Thyroid gland (tissue), 4 donors: ENCODE results near the gene MANEA. TPM values are rescaled to one million over a fixed set of nuclear protein-coding genes. Genes with fewer than 3 reads are reported as not detected.

Experiments used
- DNase-seq, 2 donors: peaks; one replicate each; pipeline ENCODE4 v3.0.0-alpha.2; 2019
- H3K27ac ChIP-seq, 3 donors: fragments of 200-600 bp; sonication (generic); 1 replicate in 2 of 3; 2 replicates in 1 of 3; pipeline ENCODE4 v1.5.1; 2016 to 2019; ENCODE audit warnings: mild to moderate bottlenecking in 1 of 3, moderate library complexity in 1 of 3
- H3K27me3 ChIP-seq: fragments of 200-600 bp; sonication (generic); one replicate; pipeline ENCODE4 v1.5.1; 2019
- H3K36me3 ChIP-seq, 2 donors: fragments of 200-600 bp; sonication (generic); one replicate each; pipeline ENCODE4 v1.5.1; 2016 to 2019
- H3K4me1 ChIP-seq, 2 donors: fragments of 200-600 bp; sonication (generic); one replicate each; pipeline ENCODE4 v1.5.1; 2017 to 2019
- H3K4me3 ChIP-seq, 3 donors: fragments of 200-600 bp; sonication (generic); replicated peaks in 1 of 3; 1 replicate in 2 of 3; 2 replicates in 1 of 3; pipeline ENCODE4 v1.5.1; 2016; ENCODE audit warnings: mild to moderate bottlenecking in 1 of 3
- H3K9me3 ChIP-seq: fragments of 200-600 bp; sonication (generic); one replicate; pipeline ENCODE4 v1.5.1; 2017
- CTCF ChIP-seq, 6 experiments: fragments of 200-600 bp in 3 of 6; fragments of 450-650 bp in 3 of 6; sonication (generic) in 3 of 6; IDR thresholded peaks; one replicate each; pipeline ENCODE4 v1.5.1; 2016 to 2019; ENCODE audit warnings: antibody characterized with exemption in 6 of 6, mild to moderate bottlenecking in 2 of 6, inconsistent platforms in 1 of 6, moderate library complexity in 1 of 6
- POLR2A ChIP-seq, 2 donors: fragments of 450-650 bp; IDR thresholded peaks; one replicate each; pipeline ENCODE4 v1.6.1; 2017; ENCODE audit warnings: antibody characterized with exemption in 2 of 2, mild to moderate bottlenecking in 2 of 2, moderate library complexity in 1 of 2
- WGBS, 2 donors: methylation state at CpG; one replicate each; pipeline ENCODE4 v1.1.5; 2017; 5-methylcytosine and 5-hydroxymethylcytosine counted together
- intact Hi-C: fragments of 100-400 bp; cut with DNase I; formaldehyde crosslinking; loops from one replicate; pipeline ENCODE4 v1.15.1; 2023
- total RNA-seq, 4 donors: library from RNA; depleted of rRNA; stranded (reverse); fragments of >200 nt; gene quantifications; one replicate each; pipeline ENCODE4 v1.2.3, GENCODE V29; 2016

Gene MANEA
- total RNA-seq, 4 donors from 2014 or later: 9.6 to 13.6 (median 12.6) TPM

GRCh38 chr6:95572098-95572497 is 5.2 kb upstream of the MANEA start:
- Histone ChIP-seq H3K4me1 (peaks cover 4 to 6% of the 10 kb centered on the region in 2 donors), H3K36me3 (no peaks in the 10 kb centered on the region), H3K27ac (no peak overlapping the region), H3K9me3 (no peaks in the 10 kb centered on the region), H3K4me3 (no peak overlapping the region), H3K27me3 (no peaks in the 10 kb centered on the region)
- 90 to 93% methylated on average over 2 of the region's 2 CpGs for WGBS, 2 donors
- DNase-seq: no peak
- intact Hi-C loops: no loop called here
- TF ChIP-seq POLR2A (IDR thresholded peaks at IDR 0.05): no peak
- no peak for TF ChIP-seq CTCF (IDR thresholded peaks at IDR 0.05)

GRCh38 chr6:95574811-95575210 is 2.5 kb upstream of the MANEA start:
- no peaks in the 10 kb centered on the region for H3K27me3 ChIP-seq
- DNase-seq: no peak
- no peaks in the 10 kb centered on the region for H3K36me3 ChIP-seq
- H3K4me1 ChIP-seq: peaks cover 11 to 13% of the 10 kb centered on the region in 2 donors
- TF ChIP-seq CTCF (IDR thresholded peaks at IDR 0.05): no peak
- TF ChIP-seq POLR2A (IDR thresholded peaks at IDR 0.05): no peak
- H3K27ac ChIP-seq: no peak overlapping the region
- intact Hi-C loops: no loop called here
- no peaks in the 10 kb centered on the region for H3K9me3 ChIP-seq
- no peak overlapping the region for H3K4me3 ChIP-seq

- DNase-seq: no peak
- Histone ChIP-seq H3K27ac (peak overlapping the region; percentile 89 to 95 (median 92)), H3K27me3 (no peaks in the 10 kb centered on the region), H3K36me3 (no peaks in the 10 kb centered on the region), H3K9me3 (no peaks in the 10 kb centered on the region), H3K4me3 (peak overlapping the region; percentile 0 to 78 (median 60)), H3K4me1 (peaks cover 11 to 13% of the 10 kb centered on the region in 2 donors)
- WGBS, 2 donors: 36 to 39% methylated on average over 5 of the region's 5 CpGs
- TF ChIP-seq CTCF (IDR thresholded peaks at IDR 0.05): no peak
- no peak for TF ChIP-seq POLR2A (IDR thresholded peaks at IDR 0.05)
- intact Hi-C loops: no loop called here
These were observed 927 bp upstream of the MANEA start for GRCh38 chr6:95576218-95576997.

- Histone ChIP-seq H3K27ac (peak overlapping the region; percentile 89 to 95 (median 92)), H3K27me3 (no peaks in the 10 kb centered on the region), H3K36me3 (no peaks in the 10 kb centered on the region), H3K4me3 (peak overlapping the region; percentile 0 to 78 (median 60)), H3K9me3 (no peaks in the 10 kb centered on the region), H3K4me1 (peaks cover 11 to 13% of the 10 kb centered on the region in 2 donors)
- intact Hi-C loops: no loop called here
- TF ChIP-seq POLR2A (IDR thresholded peaks at IDR 0.05) (no peak), CTCF (IDR thresholded peaks at IDR 0.05) (no peak)
- 1 to 7% methylated on average over 3 of the region's 3 CpGs for WGBS, 2 donors
- no peak for DNase-seq
These were observed 384 bp upstream of the MANEA start for GRCh38 chr6:95576998-95577303.

GRCh38 chr6:95578106-95578410 is 723 bp downstream of the MANEA start:
- TF ChIP-seq POLR2A (IDR thresholded peaks at IDR 0.05) (no peak), CTCF (IDR thresholded peaks at IDR 0.05) (no peak)
- Histone ChIP-seq H3K4me3 (peak overlapping the region; percentile 60 to 78 (median 67)), H3K36me3 (no peaks in the 10 kb centered on the region), H3K27ac (peak overlapping the region; percentile 89 to 95 (median 92)), H3K27me3 (no peaks in the 10 kb centered on the region), H3K4me1 (peaks cover 11 to 13% of the 10 kb centered on the region in 2 donors), H3K9me3 (no peaks in the 10 kb centered on the region)
- WGBS, 2 donors: 3 to 5% methylated on average over 10 of the region's 10 CpGs
- intact Hi-C loops: no loop called here
- DNase-seq: no peak
